Astrocyte (in vitro differentiated cells and primary cell): Measurements from ENCODE around the gene MYO1A. TPM values are rescaled to one million over a fixed set of nuclear protein-coding genes. Genes with fewer than 3 reads are reported as not detected.
"Not testable (repeated sequence)": the region's sequence is repeated elsewhere in the genome, so short reads cannot be mapped to it uniquely, and the experiment has no call there.

Experiments
- DNase-seq: peaks from one replicate; pipeline ENCODE4 v3.0.0-alpha.2; 2010; ENCODE audit warnings: low read depth
- FAIRE-seq: peaks from 2 replicates; lab custom pipeline; 2011; peaks lifted over from hg19 to GRCh38; lab: Jason Lieb, UNC
- H2AFZ ChIP-seq: 2 replicates; pipeline ENCODE4 v1.6.0; 2012; ENCODE audit warnings: low read depth, low read length, inconsistent platforms
- H3K27ac ChIP-seq: 2 replicates; pipeline ENCODE4 v1.5.1; 2011; ENCODE audit warnings: low read depth, low read length, inconsistent platforms
- H3K27me3 ChIP-seq: 2 replicates; pipeline ENCODE4 v1.6.0; 2011; ENCODE audit warnings: low read length, inconsistent platforms; ENCODE audit not compliant: insufficient read depth
- H3K36me3 ChIP-seq: 2 replicates; pipeline ENCODE4 v1.5.1; 2011; ENCODE audit warnings: low read length, inconsistent platforms; ENCODE audit not compliant: insufficient read depth
- H3K4me1 ChIP-seq: 2 replicates; pipeline ENCODE4 v1.5.1; 2011; ENCODE audit warnings: low read length, inconsistent platforms; ENCODE audit not compliant: insufficient read depth
- H3K4me2 ChIP-seq: 2 replicates; pipeline ENCODE4 v1.6.0; 2012; ENCODE audit warnings: low read length, inconsistent platforms
- H3K4me3 ChIP-seq: 2 replicates; pipeline ENCODE4 v1.5.1; 2011; ENCODE audit warnings: low read depth, mild to moderate bottlenecking, low read length, inconsistent platforms; ENCODE audit not compliant: insufficient read depth
- H3K79me2 ChIP-seq: 2 replicates; pipeline ENCODE4 v1.6.0; 2012; ENCODE audit warnings: mild to moderate bottlenecking, low read length, inconsistent platforms; ENCODE audit not compliant: insufficient read depth
- H3K9ac ChIP-seq: 2 replicates; pipeline ENCODE4 v1.6.0; 2012; ENCODE audit warnings: mild to moderate bottlenecking, low read length, inconsistent platforms
- H3K9me3 ChIP-seq: 2 replicates; pipeline ENCODE4 v1.5.1; 2012; ENCODE audit warnings: low read depth, mild to moderate bottlenecking, low read length, inconsistent platforms; ENCODE audit not compliant: insufficient read depth
- H4K20me1 ChIP-seq: 2 replicates; pipeline ENCODE4 v1.6.0; 2012; ENCODE audit warnings: low read length, inconsistent platforms; ENCODE audit not compliant: insufficient read depth
- H3K27ac Mint-ChIP-seq: one replicate; pipeline ENCODE4 v1.8.0; 2021; ENCODE audit warnings: mild to moderate bottlenecking, mixed read lengths; ENCODE audit not compliant: unreplicated experiment
- H3K27me3 Mint-ChIP-seq: one replicate; pipeline ENCODE4 v1.8.0; 2021; ENCODE audit warnings: low read depth, mixed read lengths; ENCODE audit not compliant: unreplicated experiment
- H3K36me3 Mint-ChIP-seq: one replicate; pipeline ENCODE4 v1.8.0; 2021; ENCODE audit warnings: low read depth, mixed read lengths; ENCODE audit not compliant: unreplicated experiment
- H3K4me1 Mint-ChIP-seq: one replicate; pipeline ENCODE4 v1.8.0; 2021; ENCODE audit warnings: low read depth, mixed read lengths; ENCODE audit not compliant: unreplicated experiment
- H3K4me3 Mint-ChIP-seq: one replicate; pipeline ENCODE4 v1.8.0; 2021; ENCODE audit warnings: mild to moderate bottlenecking, moderate library complexity, mixed read lengths; ENCODE audit not compliant: unreplicated experiment
- H3K9me3 Mint-ChIP-seq: one replicate; pipeline ENCODE4 v1.8.0; 2021; ENCODE audit warnings: mild to moderate bottlenecking, mixed read lengths; ENCODE audit not compliant: unreplicated experiment
- CTCF ChIP-seq: IDR thresholded peaks from 2 replicates; pipeline ENCODE4 v1.5.1; 2011; ENCODE audit warnings: low read depth, mild to moderate bottlenecking, inconsistent platforms, low read length, moderate library complexity; ENCODE audit not compliant: insufficient read depth
- EZH2 ChIP-seq: IDR thresholded peaks from 2 replicates; pipeline ENCODE4 v1.6.1; 2012; ENCODE audit warnings: mild to moderate bottlenecking, low read length, inconsistent platforms; ENCODE audit not compliant: insufficient read depth
- total RNA-seq: library from RNA; stranded (reverse); gene quantifications from 2 replicates; pipeline ENCODE4 v1.2.1, GENCODE V29; 2021

MYO1A gene
- total RNA-seq, 1 donor from 2014 or later: 0.34 TPM

- Histone ChIP-seq H3K27ac (no peak overlapping the region), H3K36me3 (no peaks in the 10 kb centered on the region), H3K4me1 (peaks cover 3% of the 10 kb centered on the region), H3K4me2 (no peak overlapping the region), H2AFZ (peak overlapping the region; percentile 5), H3K79me2 (peaks cover 14% of the 10 kb centered on the region), H3K27me3 (no peaks in the 10 kb centered on the region), H3K4me3 (no peak overlapping the region), H4K20me1 (no peaks in the 10 kb centered on the region), H3K9me3 (no peaks in the 10 kb centered on the region), H3K9ac (no peak overlapping the region)
- no peak overlapping the region for H3K4me3 Mint-ChIP-seq
- H3K36me3 Mint-ChIP-seq: no peaks in the 10 kb centered on the region
- H3K4me1 Mint-ChIP-seq: peaks cover 2% of the 10 kb centered on the region
- no peaks in the 10 kb centered on the region for H3K27me3 Mint-ChIP-seq
- DNase-seq (no peak), FAIRE-seq (no peak)
- no peak for TF ChIP-seq EZH2
- no peak for TF ChIP-seq CTCF
- H3K27ac Mint-ChIP-seq: peak overlapping the region; percentile 84
- H3K9me3 Mint-ChIP-seq: no peaks in the 10 kb centered on the region
Observed at GRCh38 chr12:57079821-57080220, 29.9 kb upstream of the MYO1A start.

GRCh38 chr12:57078519-57079404, 28.8 kb upstream of the MYO1A start, which contains the start of gene NEMP1:
Gene NEMP1, minus strand, starts transcription at chr12:57078791. Its CDS starts 46 bp downstream, at chr12:57078745.
- FAIRE-seq (peak; percentile 80), DNase-seq (peak; percentile 100)
- H3K9me3 ChIP-seq: no peaks in the 10 kb centered on the region
- Mint-ChIP-seq H3K36me3 (no peaks in the 10 kb centered on the region), H3K4me3 (peak within 1 kb of the TSS; percentile 98), H3K9me3 (no peaks in the 10 kb centered on the region), H3K27me3 (no peaks in the 10 kb centered on the region), H3K4me1 (peaks cover 2% of the 10 kb centered on the region), H3K27ac (peak within 1 kb of the TSS; percentile 87)
- H4K20me1 ChIP-seq: no peaks in the 10 kb centered on the region
- no peaks in the 10 kb centered on the region for H3K36me3 ChIP-seq
- peaks cover 3% of the 10 kb centered on the region for H3K4me1 ChIP-seq
- peak within 1 kb of the TSS; percentile 100 for H3K4me2 ChIP-seq
- H3K79me2 ChIP-seq: peaks cover 14% of the 10 kb centered on the region
- H2AFZ ChIP-seq: peak within 1 kb of the TSS; percentile 93
- H3K4me3 ChIP-seq: peak within 1 kb of the TSS; percentile 98
- H3K27ac ChIP-seq: peak within 1 kb of the TSS; percentile 85
- H3K27me3 ChIP-seq: no peaks in the 10 kb centered on the region
- no peak for TF ChIP-seq EZH2
- TF ChIP-seq CTCF: no peak
- H3K9ac ChIP-seq: peak within 1 kb of the TSS; percentile 94

- not testable (repeated sequence) for H3K36me3 Mint-ChIP-seq, H3K27ac ChIP-seq, H3K9ac ChIP-seq, H3K27ac Mint-ChIP-seq, H3K9me3 Mint-ChIP-seq, H3K4me1 ChIP-seq, H3K9me3 ChIP-seq, H3K4me3 Mint-ChIP-seq, H4K20me1 ChIP-seq, H3K27me3 ChIP-seq, H3K27me3 Mint-ChIP-seq, H3K4me3 ChIP-seq, H2AFZ ChIP-seq, FAIRE-seq, H3K36me3 ChIP-seq, H3K4me2 ChIP-seq, DNase-seq
- peaks cover 12% of the 10 kb centered on the region for H3K4me1 Mint-ChIP-seq
- peaks cover 14% of the 10 kb centered on the region for H3K79me2 ChIP-seq
Observed at GRCh38 chr12:57073566-57074450, 23.9 kb upstream of the MYO1A start.
